ENCODE results near the gene RHBDL3. TPM values are rescaled to one million over a fixed set of nuclear protein-coding genes. Genes with fewer than 3 reads are reported as not detected.
A peak's percentile ranks its signal among the peaks of the same experiment; 100 is the strongest.

The RHBDL3 gene
- total RNA-seq, 1 experiment from 2014 or later, result 12.5 TPM

DNA sequence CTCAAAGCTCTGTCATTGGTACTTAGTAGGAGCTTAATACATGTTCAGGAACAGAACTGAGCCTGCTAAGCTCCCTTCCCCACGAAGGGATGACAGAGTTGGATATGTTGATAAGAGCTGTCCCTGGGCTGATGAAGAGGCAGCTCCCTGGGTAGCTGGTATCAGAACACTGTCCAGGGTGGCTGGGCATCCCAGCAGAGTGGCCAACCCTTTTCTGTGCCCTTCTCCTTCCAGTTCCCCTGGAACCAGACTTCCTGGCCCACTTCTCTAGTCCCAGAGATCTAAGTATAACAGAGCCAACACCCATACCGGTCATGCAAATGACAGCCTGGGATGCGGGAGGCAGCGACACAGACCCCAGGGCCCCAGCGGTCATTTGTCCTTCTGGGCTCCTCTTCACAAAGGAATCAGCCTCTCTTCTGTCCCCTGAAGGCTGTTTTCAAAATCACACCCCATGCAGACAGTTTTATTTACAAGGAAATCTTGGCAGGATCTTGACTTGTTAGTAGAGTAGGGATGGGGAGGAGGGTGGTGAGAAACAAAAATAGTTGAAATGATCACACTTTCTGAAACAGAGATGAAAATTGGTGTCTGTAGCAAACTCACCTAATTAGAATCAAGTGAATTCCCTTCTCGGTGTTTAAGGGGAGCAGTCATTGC, 1.4 kb upstream of the RHBDL3 start:
- peaks cover 6% of the 10 kb centered on the region; the same call in 1 of the 2 replicates for H3K27me3 ChIP-seq (ENCODE audit: insufficient read depth, low read length)
- no peak for DNase-seq

More for the DNA sequence above, 1.4 kb upstream of the RHBDL3 start:
- Histone ChIP-seq H2BK120ac (ENCODE audit: low read depth, low read length, poor library complexity, severe bottlenecking) (no peak overlapping the region), H3K27ac (ENCODE audit: insufficient read length, low read depth, low read length) (no peak overlapping the region), H3K4me2 (ENCODE audit: insufficient read depth, insufficient read length, low read length) (peak overlapping the region; percentile 49), H4K20me1 (ENCODE audit: control insufficient read depth, insufficient read depth, insufficient read length) (no peaks in the 10 kb centered on the region), H2AFZ (ENCODE audit: low read length) (no peak overlapping the region), H2AK5ac (ENCODE audit: insufficient read length, low read length) (no peak overlapping the region), H2BK12ac (ENCODE audit: insufficient read length, low read depth, low read length) (no peak overlapping the region), H2BK5ac (ENCODE audit: insufficient read length, low read length) (no peak overlapping the region), H3K4me1 (ENCODE audit: insufficient read depth, low read length) (peaks cover 7% of the 10 kb centered on the region; the same call in 1 of the 2 replicates), H3K79me2 (ENCODE audit: insufficient read depth, low read length) (no peaks in the 10 kb centered on the region), H3K9me3 (ENCODE audit: control insufficient read depth, low read depth, low read length) (no peaks in the 10 kb centered on the region), H3K79me1 (ENCODE audit: insufficient read depth, low read depth, low read length, poor library complexity, severe bottlenecking) (no peaks in the 10 kb centered on the region), H4K8ac (replicated peaks; ENCODE audit: insufficient read length, low read depth, low read length) (no peak overlapping the region), H3K23ac (ENCODE audit: insufficient read length, low read depth, low read length) (no peak overlapping the region), H3K14ac (ENCODE audit: insufficient read depth, low read length) (no peak overlapping the region), H3T11ph (ENCODE audit: low read length) (no peak overlapping the region), H3K9ac (ENCODE audit: extremely low read depth, insufficient read length, low read length) (no peak overlapping the region), H4K5ac (ENCODE audit: insufficient read length, low read depth, low read length) (no peak overlapping the region), H3K56ac (ENCODE audit: insufficient read length, low read depth, low read length) (no peak overlapping the region), H3K18ac (ENCODE audit: insufficient read length, low read depth, low read length) (no peak overlapping the region), H2BK20ac (ENCODE audit: low read depth, low read length, poor library complexity, severe bottlenecking) (no peak overlapping the region), H3K4ac (ENCODE audit: low read depth, low read length) (no peak overlapping the region), H2BK15ac (ENCODE audit: low read depth, low read length) (no peak overlapping the region), H4K91ac (ENCODE audit: insufficient read length, low read depth, low read length) (no peak overlapping the region), H3K23me2 (ENCODE audit: insufficient read length, low read depth, low read length, poor library complexity, severe bottlenecking) (peaks cover 14% of the 10 kb centered on the region)
- H3K27ac Mint-ChIP-seq, result no peak overlapping the region; a peak in 2 of 7 replicates
- H3K4me3 Mint-ChIP-seq, result peak overlapping the region; percentile 73 to 88
- H3K9me3 Mint-ChIP-seq, result no peaks in the 10 kb centered on the region; a peak in 1 of 5 replicates
- H3K27me3 Mint-ChIP-seq (ENCODE audit: low read depth), result peaks cover 77% of the 10 kb centered on the region
- TF ChIP-seq, protein P1, sequence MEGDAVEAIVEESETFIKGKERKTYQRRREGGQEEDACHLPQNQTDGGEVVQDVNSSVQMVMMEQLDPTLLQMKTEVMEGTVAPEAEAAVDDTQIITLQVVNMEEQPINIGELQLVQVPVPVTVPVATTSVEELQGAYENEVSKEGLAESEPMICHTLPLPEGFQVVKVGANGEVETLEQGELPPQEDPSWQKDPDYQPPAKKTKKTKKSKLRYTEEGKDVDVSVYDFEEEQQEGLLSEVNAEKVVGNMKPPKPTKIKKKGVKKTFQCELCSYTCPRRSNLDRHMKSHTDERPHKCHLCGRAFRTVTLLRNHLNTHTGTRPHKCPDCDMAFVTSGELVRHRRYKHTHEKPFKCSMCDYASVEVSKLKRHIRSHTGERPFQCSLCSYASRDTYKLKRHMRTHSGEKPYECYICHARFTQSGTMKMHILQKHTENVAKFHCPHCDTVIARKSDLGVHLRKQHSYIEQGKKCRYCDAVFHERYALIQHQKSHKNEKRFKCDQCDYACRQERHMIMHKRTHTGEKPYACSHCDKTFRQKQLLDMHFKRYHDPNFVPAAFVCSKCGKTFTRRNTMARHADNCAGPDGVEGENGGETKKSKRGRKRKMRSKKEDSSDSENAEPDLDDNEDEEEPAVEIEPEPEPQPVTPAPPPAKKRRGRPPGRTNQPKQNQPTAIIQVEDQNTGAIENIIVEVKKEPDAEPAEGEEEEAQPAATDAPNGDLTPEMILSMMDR (conservative IDR thresholded peaks at IDR 0.05), result peak; percentile 56
- H3K4me1 Mint-ChIP-seq, result peaks cover 44 to 57% of the 10 kb centered on the region in 2 experiments
- H3K36me3 Mint-ChIP-seq (ENCODE audit: insufficient read depth in 1 of 3, low read depth in 3 of 3), result peaks cover 0 to 4% (median 1%) of the 10 kb centered on the region in 3 experiments; a peak in 3 of 7 replicates
- no CpG with 5 or more reads among the region's 6 CpGs for WGBS (ENCODE audit: extremely low coverage, insufficient read length, low lambda C conversion rate)
